HepG2 (cell line): ENCODE results near the gene POLR2H. TPM values are rescaled to one million over a fixed set of nuclear protein-coding genes. Genes with fewer than 3 reads are reported as not detected.

Experiments used
- ATF2 ChIP-seq: sonication (generic); formaldehyde crosslinking; IDR thresholded peaks from 2 replicates; pipeline ENCODE4 v1.4.0; 2020; ENCODE audit warnings: missing genetic modification reagents
- CEBPB ChIP-seq: IDR thresholded peaks from 2 replicates; pipeline ENCODE4 v1.6.1; 2011; ENCODE audit warnings: low read depth, low read length, improper control_type of control experiment, borderline replicate concordance
- CEBPZ ChIP-seq: IDR thresholded peaks from 2 replicates; pipeline ENCODE4 v1.6.1; 2012; ENCODE audit warnings: low read length, improper control_type of control experiment
- CREM ChIP-seq, 2 experiments: sonication (generic) in 1 of 2; formaldehyde crosslinking in 1 of 2; IDR thresholded peaks; 2 replicates each; pipeline versions ENCODE4 v1.4.0 to v1.6.1; 2016 to 2020; ENCODE audit warnings: antibody characterized with exemption in 1 of 2, mild to moderate bottlenecking in 1 of 2, missing genetic modification reagents in 1 of 2
- DBP ChIP-seq: sonication (generic); formaldehyde crosslinking; IDR thresholded peaks from 2 replicates; pipeline ENCODE4 v1.4.0; 2020; ENCODE audit warnings: missing genetic modification reagents; ENCODE audit errors: not compliant biosample characterization
- FOSL2 ChIP-seq: sonication (generic); formaldehyde crosslinking; IDR thresholded peaks from 2 replicates; pipeline ENCODE4 v1.4.0; 2020; ENCODE audit warnings: missing genetic modification reagents
- KLF9 ChIP-seq: IDR thresholded peaks from 2 replicates; pipeline ENCODE4 v1.6.1; 2016; ENCODE audit warnings: low read depth
- LBX2 ChIP-seq: sonication (generic); formaldehyde crosslinking; IDR thresholded peaks from 2 replicates; pipeline ENCODE4 v1.5.0; 2020; ENCODE audit warnings: missing genetic modification reagents, mild to moderate bottlenecking, borderline replicate concordance
- MED8 ChIP-seq: sonication (generic); formaldehyde crosslinking; IDR thresholded peaks from 2 replicates; pipeline ENCODE4 v1.8.1; 2023; ENCODE audit warnings: mild to moderate bottlenecking, missing genetic modification reagents; ENCODE audit not compliant: insufficient replicate concordance
- PHF8 ChIP-seq: sonication (generic); formaldehyde crosslinking; IDR thresholded peaks from 2 replicates; pipeline ENCODE4 v1.5.0; 2020; ENCODE audit warnings: missing genetic modification reagents
- SNAPC2 ChIP-seq: sonication (generic); formaldehyde crosslinking; IDR thresholded peaks from 2 replicates; pipeline ENCODE4 v1.8.1; 2022; ENCODE audit warnings: mild to moderate bottlenecking, missing genetic modification reagents
- SP1 ChIP-seq, 2 experiments: fragments of 450-650 bp in 1 of 2; sonication (generic) in 1 of 2; formaldehyde crosslinking in 1 of 2; IDR thresholded peaks; 2 replicates each; pipeline versions ENCODE4 v1.4.0 to v1.6.1; 2016 to 2020; ENCODE audit warnings: missing genetic modification reagents in 1 of 2
- ZKSCAN1 ChIP-seq: fragments of 150-350 bp; IDR thresholded peaks from 2 replicates; pipeline ENCODE4 v1.6.1; 2014; ENCODE audit warnings: low read length
- ZNF441 ChIP-seq: sonication (generic); formaldehyde crosslinking; IDR thresholded peaks from 2 replicates; pipeline ENCODE4 v1.7.0; 2021; ENCODE audit warnings: missing genetic modification reagents, borderline replicate concordance
- ZNF710 ChIP-seq: sonication (generic); formaldehyde crosslinking; IDR thresholded peaks from 2 replicates; pipeline ENCODE4 v1.5.0; 2020; ENCODE audit warnings: mild to moderate bottlenecking, missing genetic modification reagents, borderline replicate concordance
- polyA plus RNA-seq, 8 experiments: library from polyadenylated mRNA; depleted of rRNA in 3 of 8; stranded (reverse) in 7 of 8; unstranded in 1 of 8; fragments of >200 nt; fragmentation: Illumina TruSeq in 4 of 8; extraction: Trizol in 4 of 8; gene quantifications; 2 replicates each; pipeline versions ENCODE4 v1.2.1 to v1.2.3, GENCODE V29; 2011 to 2016; ENCODE audit warnings: low read depth in 4 of 8, missing spikeins in 1 of 8, mixed read lengths in 1 of 8; ENCODE audit not compliant: insufficient read depth in 1 of 8
- total RNA-seq, 5 experiments: library from RNA; depleted of rRNA; stranded (reverse); fragments of >200 nt; fragmentation: Illumina TruSeq; extraction: Trizol; gene quantifications; 2 replicates each; pipeline ENCODE4 v1.2.3, GENCODE V29; 2016; ENCODE audit warnings: low read depth in 1 of 5

The POLR2H gene
- total and polyA plus RNA-seq, 2 of the 13 experiments (the other 11 are each of a cell fraction or from before 2014, with no cell fraction given) = 118 to 194 TPM

- TF ChIP-seq LBX2 = peak; percentile 52; the same call in 1 of the 2 replicates
- TF ChIP-seq ZKSCAN1 = no peak
- TF ChIP-seq SNAPC2 (CRISPR knock-in tag) = peak; percentile 31; the same call in 1 of the 2 replicates
- TF ChIP-seq MED8 = no peak
- peak; percentile 84 for TF ChIP-seq CREM (IDR thresholded peaks at IDR 0.05)
- TF ChIP-seq CREM (CRISPR knock-in tag; IDR thresholded peaks at IDR 0.05) = peak; percentile 72
- TF ChIP-seq CEBPB = peak; percentile 36; the same call in 1 of the 2 replicates
- TF ChIP-seq ZNF441 (CRISPR knock-in tag) = peak; percentile 70; the same call in 1 of the 2 replicates
- no peak for TF ChIP-seq DBP
- 0 out of 2 replicates have a peak, but pooled peaks have one; percentile 72 for TF ChIP-seq KLF9
- TF ChIP-seq FOSL2 (CRISPR knock-in tag) = peak; percentile 60; the same call in 1 of the 2 replicates
- TF ChIP-seq ATF2 = peak; percentile 83
- TF ChIP-seq CEBPZ = no peak
- no peak for TF ChIP-seq SP1 (IDR thresholded peaks at IDR 0.05)
- TF ChIP-seq SP1 (CRISPR knock-in tag; IDR thresholded peaks at IDR 0.05) = peak; percentile 98
- peak; percentile 60; the same call in 1 of the 2 replicates for TF ChIP-seq ZNF710 (CRISPR knock-in tag)
- peak; percentile 88 for TF ChIP-seq PHF8
These were observed 25.6 kb upstream of the POLR2H start (continued) for GRCh38 chr3:184335661-184336546.
